ENCODE results near the gene SLC45A3. TPM values are rescaled to one million over a fixed set of nuclear protein-coding genes. Genes with fewer than 3 reads are reported as not detected.

The SLC45A3 gene
- total RNA-seq, 1 experiment from 2014 or later, result 5.5 TPM

GRCh38 chr1:205670150-205670446, 10.2 kb downstream of the SLC45A3 start:
- CTCF ChIA-PET, result interaction anchor here (3.5 kb wide), 1 partner anchor 11 kb away, joined by 15 read pairs; no protein-coding TSS in a partner anchor
- H3K27me3 Mint-ChIP-seq (ENCODE audit: insufficient read depth, unreplicated experiment), result no peaks in the 10 kb centered on the region
- no peak overlapping the region for H3K27ac Mint-ChIP-seq (ENCODE audit: unreplicated experiment)
- POLR2A ChIA-PET, result no interaction called here
- peaks cover 51% of the 10 kb centered on the region for H3K4me1 ChIP-seq
- intact Hi-C loops (cut with micrococcal nuclease; ENCODE audit: unreplicated experiment), result no loop called here
- no peak for DNase-seq
- no peak overlapping the region for H3K4me3 Mint-ChIP-seq (ENCODE audit: unreplicated experiment)
- no peaks in the 10 kb centered on the region for H3K27me3 ChIP-seq (replicated peaks; ENCODE audit: control insufficient read depth, insufficient read depth, low read length)
- H3K36me3 Mint-ChIP-seq (ENCODE audit: insufficient read depth, unreplicated experiment), result peaks cover 4% of the 10 kb centered on the region
- no peaks in the 10 kb centered on the region for H3K9me3 Mint-ChIP-seq (ENCODE audit: unreplicated experiment)
- TF ChIP-seq CTCF (IDR thresholded peaks at IDR 0.05; ENCODE audit: insufficient read depth in 1 of 2, low read depth in 1 of 2, low read length in 1 of 2, severe bottlenecking in 1 of 2, unreplicated experiment in 1 of 2), result no peak
- no peak overlapping the region for H3K4me3 ChIP-seq (ENCODE audit: low read depth, low read length)
- H3K9me3 ChIP-seq, result no peaks in the 10 kb centered on the region
- no TSS peak for BruUV-seq (replicated peaks)
- H3K36me3 ChIP-seq (ENCODE audit: control insufficient read depth, insufficient read depth, low read length), result no peaks in the 10 kb centered on the region
- H3K4me1 Mint-ChIP-seq (ENCODE audit: low read depth, unreplicated experiment), result peaks cover 32% of the 10 kb centered on the region

GRCh38 chr1:205669341-205670149, 10.8 kb downstream of the SLC45A3 start:
- intact Hi-C loops (cut with micrococcal nuclease; ENCODE audit: unreplicated experiment), result no loop called here
- Histone ChIP-seq H3K4me3 (ENCODE audit: low read depth, low read length) (no peak overlapping the region), H3K4me1 (peaks cover 50% of the 10 kb centered on the region), H3K36me3 (ENCODE audit: control insufficient read depth, insufficient read depth, low read length) (no peaks in the 10 kb centered on the region), H3K27me3 (replicated peaks; ENCODE audit: control insufficient read depth, insufficient read depth, low read length) (no peaks in the 10 kb centered on the region), H3K9me3 (no peaks in the 10 kb centered on the region)
- BruUV-seq (replicated peaks), result no TSS peak
- ChIA-PET CTCF (interaction anchor here (3.5 kb wide), 1 partner anchor 11 kb away, joined by 15 read pairs; no protein-coding TSS in a partner anchor), POLR2A (no interaction called here)
- Mint-ChIP-seq H3K9me3 (ENCODE audit: unreplicated experiment) (no peaks in the 10 kb centered on the region), H3K4me3 (ENCODE audit: unreplicated experiment) (no peak overlapping the region), H3K4me1 (ENCODE audit: low read depth, unreplicated experiment) (peaks cover 32% of the 10 kb centered on the region), H3K27me3 (ENCODE audit: insufficient read depth, unreplicated experiment) (no peaks in the 10 kb centered on the region), H3K27ac (ENCODE audit: unreplicated experiment) (no peak overlapping the region), H3K36me3 (ENCODE audit: insufficient read depth, unreplicated experiment) (peaks cover 4% of the 10 kb centered on the region)
- DNase-seq, result no peak
- TF ChIP-seq CTCF (IDR thresholded peaks at IDR 0.05; ENCODE audit: insufficient read depth in 1 of 2, low read depth in 1 of 2, low read length in 1 of 2, severe bottlenecking in 1 of 2, unreplicated experiment in 1 of 2), result no peak

- Mint-ChIP-seq H3K27ac (ENCODE audit: unreplicated experiment) (no peak overlapping the region), H3K27me3 (ENCODE audit: insufficient read depth, unreplicated experiment) (no peaks in the 10 kb centered on the region), H3K36me3 (ENCODE audit: insufficient read depth, unreplicated experiment) (peaks cover 4% of the 10 kb centered on the region), H3K4me1 (ENCODE audit: low read depth, unreplicated experiment) (peaks cover 32% of the 10 kb centered on the region), H3K9me3 (ENCODE audit: unreplicated experiment) (no peaks in the 10 kb centered on the region), H3K4me3 (ENCODE audit: unreplicated experiment) (no peak overlapping the region)
- TF ChIP-seq CTCF (IDR thresholded peaks at IDR 0.05; ENCODE audit: insufficient read depth in 1 of 2, low read depth in 1 of 2, low read length in 1 of 2, severe bottlenecking in 1 of 2, unreplicated experiment in 1 of 2), result no peak
- ChIA-PET CTCF (interaction anchor here (3.5 kb wide), 1 partner anchor 10 kb away, joined by 15 read pairs; no protein-coding TSS in a partner anchor), POLR2A (no interaction called here)
- peak in 1 of 2 experiments; percentile 35 for DNase-seq
- H3K27me3 ChIP-seq (replicated peaks; ENCODE audit: control insufficient read depth, insufficient read depth, low read length), result no peaks in the 10 kb centered on the region
- H3K9me3 ChIP-seq, result no peaks in the 10 kb centered on the region
- H3K36me3 ChIP-seq (ENCODE audit: control insufficient read depth, insufficient read depth, low read length), result no peaks in the 10 kb centered on the region
- intact Hi-C loops (cut with micrococcal nuclease; ENCODE audit: unreplicated experiment), result no loop called here
- BruUV-seq (replicated peaks), result no TSS peak
- no peak overlapping the region for H3K4me3 ChIP-seq (ENCODE audit: low read depth, low read length)
- H3K4me1 ChIP-seq, result peaks cover 50% of the 10 kb centered on the region
These were observed 11.4 kb downstream of the SLC45A3 start for GRCh38 chr1:205668951-205669340.
